HT1080 (cell line): ENCODE data around the gene MTCL1. TPM values are rescaled to one million over a fixed set of nuclear protein-coding genes. Genes with fewer than 3 reads are reported as not detected.

Experiments
- DNase-seq: peaks from one replicate; pipeline ENCODE4 v3.0.0-alpha.2; 2015; ENCODE audit warnings: low read depth
- total RNA-seq: library from RNA; depleted of rRNA; stranded (reverse); fragments of >200 nt; shearing (Covaris generic); gene quantifications from 2 replicates; pipeline ENCODE4 v1.2.3, GENCODE V29; 2014

The MTCL1 gene
- total RNA-seq, 1 experiment from 2014 or later, result 28.8 TPM

- DNase-seq, result no peak
Observed at GRCh38 chr18:8709248-8710059, 4.1 kb downstream of the MTCL1 start.

GRCh38 chr18:8711736-8712135 lies 6.4 kb downstream of the MTCL1 start:
- DNase-seq, result no peak

- DNase-seq, result no peak
Observed at GRCh38 chr18:8713691-8714090, 8.3 kb downstream of the MTCL1 start.

DNA sequence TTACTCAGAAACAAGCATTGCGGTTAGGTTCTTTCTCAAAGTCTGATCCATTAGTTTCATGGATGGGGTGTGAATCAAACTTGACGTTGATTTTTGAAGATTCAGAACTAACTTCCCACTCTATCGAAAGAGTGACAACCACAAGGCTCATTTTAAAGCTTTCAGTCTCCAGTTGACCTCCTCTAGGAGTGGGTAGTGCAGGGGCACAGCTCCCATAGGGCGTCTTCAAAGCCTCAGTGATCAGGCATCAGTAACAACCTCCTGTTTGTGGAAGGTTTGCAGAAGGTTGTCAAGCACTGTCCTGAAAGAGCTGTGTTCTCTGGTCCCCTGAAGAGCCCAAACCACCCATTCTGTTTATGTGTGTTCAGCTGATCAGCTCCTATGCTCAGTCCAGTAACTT lies 10.2 kb downstream of the MTCL1 start:
- DNase-seq, result no peak

- DNase-seq, result no peak
Observed at GRCh38 chr18:8717011-8717770, 11.8 kb downstream of the MTCL1 start.

- DNase-seq, result no peak
Observed at GRCh38 chr18:8718401-8718913, 13.1 kb downstream of the MTCL1 start.

DNA sequence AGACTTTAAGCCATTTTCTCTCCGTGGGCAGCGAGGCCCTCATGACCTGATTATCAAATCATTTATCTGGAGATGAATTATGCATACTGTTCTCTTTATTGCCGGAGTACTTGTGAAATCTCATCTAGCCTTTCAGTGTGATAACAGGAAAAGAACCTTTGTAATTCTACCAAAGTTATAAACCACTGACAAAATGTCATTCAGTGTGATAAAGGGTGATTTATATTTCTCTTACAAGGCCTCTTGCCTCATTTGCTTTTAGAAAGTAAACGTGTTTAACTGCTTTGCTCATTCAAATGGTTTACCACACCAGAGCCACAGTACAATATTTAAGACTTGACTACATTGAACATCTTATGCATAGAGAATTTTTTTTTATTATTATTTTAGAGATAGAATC lies 13.8 kb downstream of the MTCL1 start:
- DNase-seq, result no peak

DNA sequence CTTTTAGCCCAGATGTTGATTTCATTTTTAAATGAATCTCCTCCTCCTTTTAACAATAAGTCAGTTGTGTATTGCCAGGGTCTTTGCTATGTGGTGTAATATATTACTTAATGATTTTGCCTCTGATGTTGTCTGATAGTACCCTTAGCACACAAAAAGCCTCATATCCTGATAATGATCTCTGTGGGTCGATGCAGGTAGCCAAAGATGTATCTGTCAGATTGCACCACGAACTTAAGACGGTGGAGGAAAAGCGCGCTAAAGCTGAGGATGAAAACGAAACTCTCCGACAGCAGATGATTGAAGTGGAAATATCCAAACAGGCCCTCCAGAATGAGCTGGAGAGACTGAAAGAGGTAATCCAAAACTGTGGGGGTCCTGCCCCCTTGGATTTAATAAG lies 14.8 kb downstream of the MTCL1 start:
- no peak for DNase-seq

GRCh38 chr18:8721094-8721669 lies 15.8 kb downstream of the MTCL1 start:
- DNase-seq, result no peak

GRCh38 chr18:8721716-8722115 lies 16.4 kb downstream of the MTCL1 start:
- DNase-seq, result peak; percentile 80

DNA sequence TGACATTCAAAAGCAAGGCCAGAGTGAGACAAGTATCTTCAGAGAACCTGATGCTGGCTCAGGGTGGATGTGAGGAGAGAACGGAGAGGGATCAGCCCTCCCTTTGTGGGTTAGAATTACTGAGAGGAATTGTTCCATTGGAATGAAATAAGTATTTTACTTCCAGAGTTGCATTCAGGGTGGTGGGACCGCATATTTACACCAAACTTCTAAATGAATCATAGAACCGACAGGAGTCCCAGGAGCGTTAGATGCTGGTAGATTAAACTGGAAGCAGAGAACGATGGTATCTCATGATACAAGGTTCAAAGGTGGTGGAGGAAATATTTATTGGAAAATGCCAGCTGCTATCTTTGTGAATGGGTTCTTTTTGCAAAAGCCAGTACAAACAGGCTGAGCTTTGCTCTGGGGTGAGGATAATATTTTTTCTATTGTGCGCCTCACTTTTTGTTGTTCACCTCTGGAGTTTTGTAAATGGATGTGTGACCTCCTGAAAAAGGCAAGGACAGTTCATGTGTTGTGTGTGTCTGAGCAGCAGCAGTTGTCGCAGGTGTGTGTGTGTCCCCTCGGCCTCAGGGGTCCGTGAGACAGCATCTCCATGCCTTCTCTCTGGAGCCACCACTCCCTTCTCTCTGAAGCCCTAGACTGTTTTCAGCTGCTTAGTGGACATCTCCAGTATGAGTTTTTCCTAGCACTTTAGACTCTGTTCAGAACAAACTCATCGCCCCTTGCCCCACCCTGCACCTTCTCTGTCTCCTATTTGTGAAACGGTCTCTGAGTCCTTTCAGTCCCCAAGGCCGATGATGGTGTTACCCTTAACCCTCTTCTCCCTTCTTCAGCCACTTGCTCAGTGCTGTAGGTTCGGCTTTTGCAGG lies 17.8 kb downstream of the MTCL1 start:
- no peak for DNase-seq

DNA sequence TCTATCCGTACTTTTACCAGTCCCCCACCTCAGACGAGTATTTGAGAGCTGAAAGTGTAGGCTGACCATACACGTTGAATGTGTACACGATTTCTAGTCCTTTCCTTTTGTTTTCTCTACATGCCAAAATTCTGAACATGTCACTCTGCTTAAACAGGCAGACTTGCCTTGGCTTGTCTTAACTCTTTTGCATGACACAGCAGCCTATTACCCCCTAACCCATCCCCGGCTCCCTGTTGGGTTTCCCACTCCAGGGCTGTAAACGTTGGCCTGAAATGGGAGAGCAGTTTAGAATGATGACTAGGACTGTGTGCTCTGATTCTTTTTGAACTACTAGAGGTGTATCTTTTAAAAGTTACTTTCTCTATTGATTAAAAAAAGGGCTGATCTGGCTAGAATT lies 19.1 kb downstream of the MTCL1 start:
- DNase-seq, result no peak

DNA sequence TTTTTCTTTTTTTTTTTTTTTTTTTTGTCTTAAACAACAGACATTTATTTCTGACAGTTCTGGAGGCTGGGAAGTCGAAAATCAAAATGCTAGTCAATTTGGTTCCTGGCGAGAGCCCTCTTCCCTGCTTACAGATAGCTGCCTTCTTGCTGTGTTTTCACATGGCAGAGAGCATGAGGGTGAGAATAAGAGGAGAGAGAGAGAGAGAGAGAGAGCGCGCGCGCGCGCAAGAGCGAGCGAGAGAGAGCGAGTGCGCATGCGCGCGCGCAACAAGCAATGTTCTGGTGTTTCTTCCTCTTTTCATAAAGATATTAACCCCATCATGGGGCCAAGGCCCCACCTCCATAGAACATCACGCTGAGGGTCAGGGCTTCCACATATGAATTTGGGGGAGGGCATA lies 20.9 kb downstream of the MTCL1 start:
- DNase-seq, result no peak

DNA sequence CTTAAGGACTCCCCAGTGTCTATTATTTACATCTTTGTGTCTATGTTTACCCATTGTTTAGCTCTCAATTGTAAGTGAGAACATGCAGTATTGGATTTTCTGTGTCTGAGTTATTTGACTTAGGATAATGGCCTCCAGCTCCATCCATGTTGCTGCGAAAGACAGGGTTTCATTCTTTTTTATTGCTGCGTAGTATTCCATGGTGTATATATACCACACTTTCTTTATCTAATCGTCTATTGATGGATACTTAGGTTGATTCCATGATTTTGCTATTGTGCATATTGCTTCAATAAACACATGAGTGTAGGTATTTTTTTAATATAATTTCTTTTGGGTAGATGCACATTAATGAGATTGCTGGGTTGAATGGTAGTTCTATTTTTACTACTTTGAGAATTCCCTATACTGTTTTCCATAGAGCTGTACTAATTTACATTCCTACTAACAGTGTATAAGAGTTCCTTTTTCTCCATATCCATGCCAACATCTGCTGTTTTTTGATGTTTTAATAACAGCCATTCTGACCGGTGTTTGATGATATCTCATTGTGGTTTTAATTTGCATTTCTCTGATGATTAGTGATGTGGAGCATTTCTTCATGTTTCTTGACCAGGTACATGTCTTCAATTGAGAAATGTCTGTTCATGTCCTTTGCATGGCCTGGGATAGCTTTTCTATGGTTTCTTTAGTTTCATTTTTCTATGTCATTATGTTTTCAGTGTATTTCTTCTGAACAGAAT lies 21.8 kb downstream of the MTCL1 start:
- DNase-seq, result no peak

DNA sequence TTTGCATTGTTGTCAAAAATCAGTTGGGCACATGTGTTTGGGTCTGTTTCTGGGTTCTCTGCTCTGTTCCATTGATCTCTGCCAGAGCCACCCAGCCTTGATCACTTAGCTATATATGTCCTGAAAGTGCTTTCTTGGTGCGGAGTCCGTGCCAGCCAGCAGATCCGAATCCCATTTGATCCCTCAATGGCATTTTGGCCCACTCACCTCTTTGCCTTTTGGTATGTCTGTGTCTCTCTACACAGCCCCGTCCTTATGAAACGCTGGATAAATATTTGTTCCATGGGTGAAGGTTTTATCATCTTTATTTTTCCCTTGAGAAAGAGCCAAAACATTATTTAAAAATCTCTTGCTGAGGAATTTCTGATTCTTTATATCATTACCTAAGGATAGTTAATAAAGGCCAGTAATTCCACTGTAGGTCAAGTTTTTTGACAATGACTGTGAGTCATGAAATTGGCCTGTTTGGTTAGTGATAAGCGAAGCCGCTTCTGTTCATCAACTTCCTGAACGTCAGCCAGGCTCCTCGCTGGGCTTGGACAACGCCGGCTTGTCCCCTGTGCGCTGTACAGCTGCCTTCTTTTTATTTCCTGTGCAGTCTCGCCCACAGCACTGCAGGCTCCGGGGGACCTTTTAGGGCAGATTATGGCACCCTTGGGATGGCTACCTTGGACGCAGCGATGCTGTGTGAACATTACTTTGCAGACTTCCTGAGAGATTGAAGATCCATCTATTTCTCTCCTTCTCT lies 24.9 kb downstream of the MTCL1 start:
- peak; percentile 93 for DNase-seq

DNA sequence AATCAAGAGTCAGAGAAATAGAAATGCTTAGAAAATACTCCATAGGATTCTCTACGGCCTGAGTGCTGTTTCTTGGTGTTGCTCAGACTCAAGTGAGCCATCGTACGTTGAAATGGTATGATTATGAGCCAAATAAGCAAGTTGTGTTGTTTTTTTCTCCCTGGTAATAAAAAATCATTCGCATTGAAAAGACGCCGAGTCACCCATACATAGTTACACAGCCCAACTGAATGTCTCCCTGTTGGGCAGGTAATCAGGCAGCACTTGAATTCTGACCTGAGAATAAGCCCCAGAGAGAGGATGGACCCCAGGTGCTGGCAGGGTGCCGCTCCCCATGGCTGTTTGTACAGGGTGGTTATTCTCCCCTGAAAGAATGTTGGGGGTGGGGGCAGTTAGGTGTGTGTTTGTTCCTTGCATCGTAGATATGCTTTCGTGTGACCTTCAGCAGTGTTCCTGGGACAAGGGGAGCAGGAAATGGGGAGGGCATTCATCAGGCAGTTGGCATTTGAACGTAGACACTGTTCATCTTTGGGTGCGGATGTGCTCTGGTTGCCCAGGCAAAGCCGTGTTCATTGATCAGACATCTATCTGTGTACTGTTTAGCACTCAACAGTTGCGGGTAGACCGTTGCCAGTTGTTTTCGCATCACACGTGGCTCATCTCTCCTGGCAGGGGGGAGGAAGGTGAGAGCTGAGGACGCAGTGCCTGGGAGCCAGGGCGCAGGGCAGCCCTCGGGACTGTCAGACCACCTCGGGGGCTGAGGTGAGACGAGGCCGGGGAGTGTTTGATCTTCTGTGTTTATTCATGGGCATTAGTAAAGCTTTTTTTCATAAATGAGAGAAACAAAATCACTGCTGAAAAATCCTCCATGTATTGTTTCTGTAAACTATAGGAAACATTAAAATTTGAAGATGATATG lies 27.3 kb downstream of the MTCL1 start:
- DNase-seq, result no peak

GRCh38 chr18:8734496-8734895 lies 29.1 kb downstream of the MTCL1 start:
- DNase-seq, result no peak

GRCh38 chr18:8735274-8735673 lies 29.9 kb downstream of the MTCL1 start:
- DNase-seq, result no peak

DNA sequence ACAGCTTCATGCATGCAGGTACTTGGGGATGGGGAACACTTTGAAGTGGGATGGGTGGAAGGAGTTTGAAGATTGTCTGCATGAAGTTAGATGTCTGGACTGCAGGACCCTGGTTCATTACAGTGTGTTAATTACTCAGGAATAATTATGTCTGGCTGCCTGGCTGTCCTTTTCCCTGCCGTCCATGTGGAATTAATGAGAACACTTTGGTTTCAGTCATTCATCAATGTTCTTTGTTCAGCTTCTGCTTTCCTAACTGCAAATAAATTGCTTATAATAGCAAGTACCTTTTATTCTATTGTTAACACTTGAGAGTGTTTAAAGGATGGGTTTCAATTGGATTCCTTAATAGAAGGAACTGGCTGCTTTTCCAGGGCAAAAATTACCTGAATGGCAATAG lies 35.8 kb downstream of the MTCL1 start:
- DNase-seq, result no peak
